Measurements from ENCODE around the gene PCDHGC4.

PCDHGC4 gene

GRCh38 chr5:141529002-141529401, 44.2 kb downstream of the PCDHGC4 start:
- peak; percentile 36 for DNase-seq (ENCODE audit: extremely low spot score)
- TF ChIP-seq, protein P1, sequence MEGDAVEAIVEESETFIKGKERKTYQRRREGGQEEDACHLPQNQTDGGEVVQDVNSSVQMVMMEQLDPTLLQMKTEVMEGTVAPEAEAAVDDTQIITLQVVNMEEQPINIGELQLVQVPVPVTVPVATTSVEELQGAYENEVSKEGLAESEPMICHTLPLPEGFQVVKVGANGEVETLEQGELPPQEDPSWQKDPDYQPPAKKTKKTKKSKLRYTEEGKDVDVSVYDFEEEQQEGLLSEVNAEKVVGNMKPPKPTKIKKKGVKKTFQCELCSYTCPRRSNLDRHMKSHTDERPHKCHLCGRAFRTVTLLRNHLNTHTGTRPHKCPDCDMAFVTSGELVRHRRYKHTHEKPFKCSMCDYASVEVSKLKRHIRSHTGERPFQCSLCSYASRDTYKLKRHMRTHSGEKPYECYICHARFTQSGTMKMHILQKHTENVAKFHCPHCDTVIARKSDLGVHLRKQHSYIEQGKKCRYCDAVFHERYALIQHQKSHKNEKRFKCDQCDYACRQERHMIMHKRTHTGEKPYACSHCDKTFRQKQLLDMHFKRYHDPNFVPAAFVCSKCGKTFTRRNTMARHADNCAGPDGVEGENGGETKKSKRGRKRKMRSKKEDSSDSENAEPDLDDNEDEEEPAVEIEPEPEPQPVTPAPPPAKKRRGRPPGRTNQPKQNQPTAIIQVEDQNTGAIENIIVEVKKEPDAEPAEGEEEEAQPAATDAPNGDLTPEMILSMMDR (IDR thresholded peaks at IDR 0.05; ENCODE audit: control extremely low read depth, extremely low read depth, low read depth, missing control alignments), result no peak
- POLR2A ChIA-PET, result no interaction called here
- CTCF ChIA-PET, result interaction anchor here (1.0 to 11.2 kb wide), 11 partner anchors 14 to 170 kb away, joined by 3 to 127 read pairs (median 10); partner anchors contain the start of genes DIAPH1, PCDHGA10, PCDHGA11 and PCDHGB7

- POLR2A ChIA-PET, result no interaction called here
- CTCF ChIA-PET, result interaction anchor here (1.2 to 11.2 kb wide), 6 partner anchors 15 to 122 kb away, joined by 4 to 127 read pairs (median 17); partner anchors contain the start of genes PCDHGA10, PCDHGA11, PCDHGB6 and PCDHGB7
- no peak for DNase-seq (ENCODE audit: extremely low spot score)
- TF ChIP-seq, protein P1 (IDR thresholded peaks at IDR 0.05; ENCODE audit: control extremely low read depth, extremely low read depth, low read depth, missing control alignments), result no peak
These were observed 45.0 kb downstream of the PCDHGC4 start for GRCh38 chr5:141529873-141530272.

DNA sequence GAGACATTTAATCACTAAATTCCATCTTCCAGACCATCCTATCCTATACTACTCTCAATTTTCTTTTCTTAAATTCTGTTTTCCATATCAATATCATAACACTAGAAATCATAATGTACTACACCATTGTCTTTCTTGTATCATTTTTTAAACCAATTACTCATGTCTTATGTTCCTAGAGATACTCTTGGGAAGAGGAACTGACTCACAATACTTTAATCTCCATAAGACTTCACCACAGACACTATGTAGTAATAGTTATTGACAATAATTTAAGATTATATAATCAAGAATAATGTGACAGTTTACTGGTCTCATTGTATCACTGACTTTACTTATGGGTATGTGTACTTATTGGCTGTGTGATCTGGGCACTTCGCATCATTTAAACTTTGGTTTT, 47.9 kb downstream of the PCDHGC4 start:
- ChIA-PET CTCF (interaction anchor here (1.1 to 5.9 kb wide), 5 partner anchors 8 to 120 kb away, joined by 3 to 59 read pairs (median 11); partner anchors contain the start of genes PCDHGA10 and PCDHGA11), POLR2A (no interaction called here)
- no peak for DNase-seq (ENCODE audit: extremely low spot score)
- TF ChIP-seq, protein P1 (IDR thresholded peaks at IDR 0.05; ENCODE audit: control extremely low read depth, extremely low read depth, low read depth, missing control alignments), result no peak

- POLR2A ChIA-PET, result no interaction called here
- no peak for DNase-seq (ENCODE audit: extremely low spot score)
- TF ChIP-seq, protein P1 (IDR thresholded peaks at IDR 0.05; ENCODE audit: control extremely low read depth, extremely low read depth, low read depth, missing control alignments), result no peak
- CTCF ChIA-PET, result interaction anchor here (0.8 to 2.9 kb wide), 10 partner anchors 9 to 121 kb away, joined by 3 to 15 read pairs (median 5); partner anchors contain the start of genes PCDHGA10 and PCDHGA11
These were observed 49.1 kb downstream of the PCDHGC4 start for GRCh38 chr5:141533897-141534296.

- CTCF ChIA-PET, result interaction anchor here (1.1 to 4.0 kb wide), 9 partner anchors 8 to 33 kb away, joined by 3 to 30 read pairs (median 7); no protein-coding TSS in a partner anchor
- POLR2A ChIA-PET, result no interaction called here
- TF ChIP-seq, protein P1 (IDR thresholded peaks at IDR 0.05; ENCODE audit: control extremely low read depth, extremely low read depth, low read depth, missing control alignments), result no peak
- DNase-seq (ENCODE audit: extremely low spot score), result no peak
These were observed 49.8 kb downstream of the PCDHGC4 start for GRCh38 chr5:141534492-141535213.

Measured in GM10248 (cell line).